Measurements from ENCODE around the gene DIP2C.
A peak's percentile ranks its signal among the peaks of the same experiment; 100 is the strongest.
"Not testable (repeated sequence)": the region's sequence is repeated elsewhere in the genome, so short reads cannot be mapped to it uniquely, and the experiment has no call there.

The DIP2C gene

DNA sequence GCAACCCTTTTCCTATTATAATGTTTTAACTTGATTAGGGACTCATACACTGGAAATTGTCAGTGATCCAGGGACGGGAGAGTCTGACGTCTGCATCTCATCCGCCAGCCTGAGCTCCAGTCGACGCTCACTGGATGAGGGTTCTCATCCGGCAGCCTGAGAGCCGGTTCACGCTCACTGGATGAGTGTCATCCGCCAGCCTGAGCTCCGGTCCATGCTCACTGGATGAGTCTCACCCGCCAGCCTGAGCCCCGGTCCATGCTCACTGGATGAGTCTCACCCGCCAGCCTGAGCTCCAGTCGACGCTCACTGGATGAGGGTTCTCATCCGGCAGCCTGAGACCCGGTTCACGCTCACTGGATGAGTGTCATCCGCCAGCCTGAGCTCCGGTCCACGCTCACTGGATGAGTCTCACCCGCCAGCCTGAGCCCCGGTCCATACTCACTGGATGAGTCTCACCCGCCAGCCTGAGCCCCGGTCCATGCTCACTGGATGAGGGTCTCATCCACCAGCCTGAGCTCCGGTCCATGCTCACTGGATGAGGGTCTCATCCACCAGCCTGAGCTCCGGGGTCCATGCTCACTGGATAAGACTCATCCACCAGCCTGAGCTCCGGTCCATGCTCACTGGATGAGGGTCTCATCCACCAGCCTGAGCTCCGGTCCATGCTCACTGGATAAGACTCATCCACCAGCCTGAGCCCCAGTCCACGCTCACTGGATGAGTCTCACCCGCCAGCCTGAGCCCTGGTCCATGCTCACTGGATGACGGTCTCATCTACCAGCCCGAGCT, 209.6 kb downstream of the DIP2C start:
- DNase-seq (ENCODE audit: low read depth): not testable (repeated sequence)

DNA sequence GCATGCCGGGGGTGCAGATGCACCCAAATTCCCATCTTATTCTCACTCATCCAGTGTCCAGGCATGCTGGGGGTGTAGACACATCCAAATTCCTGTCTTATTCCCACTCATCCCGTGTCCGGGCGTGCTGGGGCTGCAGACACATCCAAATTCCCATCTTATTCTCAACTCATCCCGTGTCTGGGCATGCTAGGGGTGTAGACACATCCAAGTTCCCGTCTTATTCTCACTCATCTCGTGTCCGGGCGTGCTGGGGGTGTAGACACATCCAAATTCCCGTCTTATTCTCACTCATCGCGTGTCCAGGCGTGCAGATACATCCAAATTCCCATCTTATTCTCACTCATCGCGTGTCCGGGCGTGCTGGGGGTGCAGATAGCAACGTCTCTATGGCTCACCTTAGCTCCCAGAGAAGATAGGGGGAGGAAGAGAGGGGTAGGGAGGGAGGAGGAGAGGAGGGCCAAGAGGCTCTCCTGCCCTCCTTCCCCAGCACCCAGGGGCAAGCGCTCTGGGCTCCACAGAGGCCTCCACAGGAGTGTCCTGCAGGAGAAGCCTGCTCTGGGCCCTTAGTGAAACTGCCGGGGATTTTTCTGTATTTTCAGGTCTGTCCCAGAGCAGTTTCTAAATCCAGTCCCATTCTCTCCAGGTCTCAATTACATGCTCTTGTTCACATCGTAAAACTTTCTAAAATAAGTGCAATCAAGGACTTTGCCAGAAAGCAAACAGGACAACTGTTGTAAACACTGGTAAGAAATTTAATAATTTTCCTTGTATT, 210.8 kb downstream of the DIP2C start:
- no peak for DNase-seq (ENCODE audit: low read depth)

DNA sequence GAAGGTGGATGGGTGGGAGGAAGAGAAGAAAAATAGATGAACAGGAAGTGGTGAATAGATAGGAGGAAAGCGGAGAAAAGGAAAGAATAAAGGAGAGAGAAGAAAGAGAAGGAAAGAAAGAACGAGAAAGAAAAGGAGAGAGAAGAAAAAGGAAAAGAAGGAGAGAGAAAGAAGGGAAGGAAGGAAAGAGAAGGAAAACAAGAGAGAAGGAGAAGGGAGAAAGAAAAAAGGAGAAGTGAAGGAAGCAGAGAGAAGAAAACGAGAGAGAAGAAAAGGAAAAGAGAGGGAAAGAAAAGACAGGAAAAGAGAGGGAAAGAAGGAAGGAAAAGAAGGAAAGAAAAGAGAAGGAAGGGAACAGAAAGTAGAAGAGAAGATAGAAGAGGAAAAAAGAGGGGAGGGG, 211.8 kb downstream of the DIP2C start:
- DNase-seq (ENCODE audit: low read depth): no peak

DNA sequence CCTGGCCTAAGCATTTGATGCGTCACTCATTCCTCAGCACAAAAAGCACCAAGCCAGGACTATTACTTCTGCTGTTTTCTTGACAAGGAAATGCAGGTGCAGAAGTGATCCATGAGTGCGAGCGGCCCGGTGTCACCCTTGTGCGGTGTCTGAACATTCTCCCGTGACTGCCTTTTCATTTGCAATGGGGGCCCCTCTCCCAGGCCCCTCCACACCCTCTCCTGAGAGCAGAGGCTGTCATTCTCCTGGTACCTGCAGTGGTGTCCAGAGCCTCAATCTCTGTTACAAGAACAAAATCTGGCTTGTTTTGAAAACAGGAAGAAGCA, 213.1 kb downstream of the DIP2C start:
- no peak for DNase-seq (ENCODE audit: low read depth)

DNA sequence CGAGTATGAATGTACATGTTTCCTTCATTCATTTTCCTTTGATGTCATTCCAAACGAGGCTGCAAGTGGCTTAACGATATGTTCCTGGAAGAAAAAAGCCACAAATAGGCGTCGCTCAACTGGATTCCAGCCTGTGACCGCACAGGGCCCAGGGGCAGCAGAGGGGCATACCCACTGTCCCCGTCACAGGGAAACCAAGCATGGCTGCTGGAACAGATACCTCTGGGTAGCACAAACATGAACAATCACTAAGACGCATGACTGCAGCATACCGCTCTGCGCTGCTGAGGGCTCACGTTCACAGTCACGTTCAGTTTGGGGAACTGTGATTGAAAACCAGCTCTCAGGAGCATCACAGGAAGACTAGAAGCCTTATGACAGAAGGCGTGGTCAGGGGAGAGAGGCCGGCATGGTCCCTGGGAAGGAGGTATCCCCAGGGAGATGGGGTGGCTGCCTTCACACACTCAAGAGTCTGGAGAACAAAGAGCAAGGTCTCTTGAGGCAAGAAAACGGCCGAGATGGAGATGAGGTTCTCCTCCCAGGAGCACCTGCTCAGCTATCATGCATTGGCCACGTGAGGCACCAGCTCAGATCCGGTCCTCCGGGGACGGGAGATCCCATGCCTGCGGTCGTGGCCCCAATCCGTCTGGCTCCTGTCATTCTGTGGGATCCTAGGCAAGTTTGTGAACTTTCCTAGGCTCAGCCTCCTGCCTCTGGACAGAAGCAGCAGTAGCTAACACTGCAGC, 213.6 kb downstream of the DIP2C start:
- DNase-seq (ENCODE audit: low read depth): no peak

DNA sequence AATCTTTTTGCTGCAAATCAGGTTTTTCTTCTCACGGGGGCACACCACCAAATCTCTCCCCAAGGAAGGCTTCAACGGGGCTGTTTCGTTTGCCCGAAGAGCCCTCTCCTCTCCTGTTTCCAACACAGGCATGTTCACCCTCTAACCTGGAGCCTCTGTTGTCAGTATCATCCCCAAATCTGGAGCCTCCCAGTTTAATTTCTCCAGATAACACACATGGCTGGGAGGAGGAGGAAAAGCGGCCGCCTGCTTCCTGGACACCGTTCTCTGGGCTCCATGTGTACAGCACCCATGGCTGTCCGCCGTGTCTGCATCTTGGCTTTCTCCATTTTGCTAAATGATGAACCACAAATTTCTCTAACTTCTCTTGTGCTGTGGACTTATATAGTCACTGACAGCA, 214.5 kb downstream of the DIP2C start:
- DNase-seq (ENCODE audit: low read depth): no peak

DNA sequence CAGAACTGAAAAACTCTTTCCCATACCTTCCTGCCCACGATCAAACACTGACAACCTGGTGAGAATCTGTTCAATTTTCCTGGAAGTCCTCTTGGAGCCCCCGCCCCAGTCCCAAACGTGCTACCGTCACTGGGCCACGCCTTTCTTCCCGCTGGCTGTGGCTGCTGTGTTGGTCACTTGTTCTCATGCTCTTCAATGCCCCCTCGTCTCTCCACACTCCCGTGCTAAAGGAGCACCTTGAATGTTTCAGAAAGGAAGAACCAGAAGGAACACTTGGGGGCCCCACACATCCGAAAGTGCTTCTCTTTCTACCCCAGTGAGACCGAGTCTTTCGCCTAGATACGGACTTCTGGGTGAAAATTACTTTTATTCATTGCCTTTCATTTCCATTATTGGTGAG, 215.1 kb downstream of the DIP2C start:
- DNase-seq (ENCODE audit: low read depth): no peak

DNA sequence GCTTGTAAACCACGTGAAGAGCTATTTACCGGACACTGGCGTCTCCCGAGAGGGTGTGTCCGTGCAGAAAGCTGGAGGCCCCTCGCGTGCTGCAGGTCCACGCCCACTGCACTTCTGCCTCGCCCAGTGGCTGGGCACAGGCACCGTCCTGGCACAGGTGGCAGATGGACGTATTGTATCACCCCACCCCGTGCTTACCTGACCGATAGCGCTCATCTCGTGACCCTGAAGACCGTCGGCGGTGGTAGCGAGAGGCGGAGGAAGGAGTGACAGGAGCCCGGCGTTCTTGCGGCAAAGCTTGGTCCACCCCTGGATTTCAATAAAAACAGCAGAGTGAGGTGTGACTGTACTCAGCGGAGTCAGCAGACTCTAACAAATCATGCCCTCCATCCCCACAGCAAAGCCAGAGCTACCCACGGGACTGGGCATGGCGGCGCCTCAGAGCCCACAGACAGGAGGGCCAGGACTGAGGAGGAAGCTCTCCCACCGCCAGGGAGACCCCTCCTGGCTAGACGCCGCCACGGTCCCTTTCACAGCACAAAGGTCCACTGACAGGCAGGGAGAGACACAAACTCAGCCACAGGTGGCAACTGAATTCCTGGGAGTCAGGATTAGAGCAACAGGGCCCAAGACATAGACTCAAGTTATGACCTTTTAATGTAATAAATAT, 217.1 kb downstream of the DIP2C start:
- DNase-seq (ENCODE audit: low read depth): no peak

DNA sequence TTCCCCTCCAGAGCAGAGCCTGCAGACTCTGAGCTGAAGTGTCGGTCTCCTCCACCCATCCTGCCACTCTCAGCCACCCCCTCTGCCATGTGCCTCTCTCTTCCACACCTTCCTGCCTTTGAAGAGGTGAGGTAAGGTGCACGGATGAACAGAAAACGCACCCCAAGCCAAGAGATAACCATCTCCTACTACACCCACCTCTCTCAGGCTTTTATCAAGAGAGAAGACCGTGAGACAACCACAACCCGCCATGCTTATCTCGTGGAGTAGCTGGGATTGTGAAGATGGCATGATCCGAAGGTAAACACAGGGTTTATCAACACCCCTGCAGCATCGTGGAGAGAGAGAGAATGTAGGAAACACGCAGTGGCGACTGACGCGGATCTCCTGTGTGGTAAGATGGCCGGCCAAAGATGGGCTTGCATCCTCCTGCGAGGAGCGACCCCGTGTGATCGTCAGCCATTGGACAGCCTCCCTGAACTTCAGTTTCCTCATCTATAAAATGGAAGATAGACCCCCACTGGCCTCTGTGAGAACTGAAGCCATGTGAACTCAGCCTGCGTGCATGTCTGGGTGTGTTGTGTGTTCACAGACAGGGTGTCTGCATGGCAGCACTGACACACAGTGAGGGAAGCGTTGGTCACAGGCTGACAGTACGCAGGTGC, 219.0 kb downstream of the DIP2C start:
- peak; percentile 49 for DNase-seq (ENCODE audit: low read depth)

DNA sequence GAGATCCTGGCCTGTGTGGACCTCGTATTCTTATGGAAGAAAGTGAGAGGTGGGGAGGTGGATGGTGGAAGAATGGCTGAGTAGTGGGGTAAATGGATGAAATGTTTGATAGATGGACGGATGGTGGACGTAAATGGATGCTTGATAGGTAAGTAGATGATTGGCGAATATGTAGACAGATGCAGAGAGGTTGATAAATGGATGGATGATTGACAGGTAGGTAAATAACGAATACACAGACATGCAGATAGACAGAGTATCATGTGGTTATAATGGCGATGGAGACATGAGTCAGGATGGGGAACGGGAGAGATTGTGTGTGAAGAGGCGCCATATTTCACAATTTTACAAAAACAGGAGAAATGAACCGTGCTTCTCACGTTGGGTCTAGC, 219.5 kb downstream of the DIP2C start:
- DNase-seq (ENCODE audit: low read depth): no peak

DNA sequence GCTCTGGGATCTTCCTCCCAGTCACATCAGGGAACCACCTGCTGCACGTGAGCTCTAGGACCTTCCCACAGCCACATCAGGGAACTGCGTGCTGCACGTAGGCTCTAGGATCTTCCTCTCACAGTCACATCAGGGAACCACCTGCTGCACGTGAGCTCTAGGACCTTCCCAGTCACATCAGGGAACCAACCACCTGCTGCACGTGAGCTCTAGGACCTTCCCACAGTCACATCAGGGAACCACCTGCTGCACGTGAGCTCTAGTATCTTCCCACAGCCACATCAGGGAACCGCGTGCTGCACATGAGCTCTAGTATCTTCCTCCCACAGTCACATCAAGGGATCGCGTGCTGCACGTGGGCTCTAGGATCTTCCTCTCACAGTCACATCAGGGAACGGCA, 229.7 kb downstream of the DIP2C start:
- no peak for DNase-seq (ENCODE audit: low read depth)

DNA sequence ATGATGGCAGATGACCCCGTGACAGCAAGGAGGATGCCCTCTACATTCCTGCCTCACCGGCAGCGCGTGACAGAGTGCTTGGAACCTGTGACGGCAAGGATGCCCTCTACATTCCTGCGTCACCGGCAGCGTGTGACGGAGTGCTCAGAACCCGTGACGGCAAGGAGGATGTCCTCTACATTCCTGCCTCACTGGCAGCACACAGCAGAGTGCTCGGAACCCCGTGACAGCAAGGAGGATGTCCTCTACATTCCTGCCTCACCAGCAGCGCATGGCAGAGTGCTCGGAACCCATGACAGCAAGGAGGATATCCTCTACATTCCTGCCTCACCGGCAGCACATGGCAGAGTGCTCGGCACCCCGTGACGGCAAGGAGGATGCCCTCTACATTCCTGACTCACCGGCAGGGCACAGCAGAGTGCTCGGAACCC, 231.0 kb downstream of the DIP2C start:
- DNase-seq (ENCODE audit: low read depth): no peak

DNA sequence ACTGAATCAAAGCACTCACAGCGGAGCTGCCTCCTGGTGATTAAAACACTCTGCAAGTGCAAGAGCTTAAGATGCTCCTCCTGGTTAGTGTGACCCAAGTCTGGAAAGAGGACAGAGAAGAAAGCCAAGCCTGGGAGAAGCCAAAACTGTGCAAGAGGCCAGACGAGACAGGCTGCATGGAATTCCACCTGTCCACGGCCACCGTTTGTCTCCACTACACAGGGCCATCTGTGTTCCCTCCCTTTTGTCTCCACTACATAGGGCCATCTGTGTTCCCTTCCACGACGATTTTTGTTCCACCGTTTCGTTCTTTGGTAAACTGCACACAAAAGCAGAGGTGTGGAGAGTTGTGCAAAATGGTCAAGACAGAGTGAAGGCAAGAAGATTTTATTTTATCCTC, 233.0 kb downstream of the DIP2C start:
- DNase-seq (ENCODE audit: low read depth): no peak

DNA sequence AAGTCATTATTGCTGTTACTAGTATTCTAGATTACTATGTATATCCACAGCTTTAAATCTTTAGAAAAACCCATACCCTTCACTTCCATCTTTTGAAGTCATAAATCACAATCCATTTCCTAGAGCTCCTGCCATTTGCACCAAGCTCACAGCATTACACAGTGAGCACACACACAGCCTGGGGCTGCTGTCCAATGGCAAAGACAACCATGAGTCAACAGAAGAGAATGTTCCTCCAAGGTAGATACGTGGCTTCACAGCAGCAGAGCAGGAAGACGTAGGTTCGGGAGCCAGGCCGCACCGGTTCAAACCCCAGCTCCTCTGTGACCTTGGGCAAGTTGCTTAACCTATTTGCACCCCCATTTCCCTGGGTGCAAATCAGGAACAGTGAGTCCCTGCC, 234.6 kb downstream of the DIP2C start:
- DNase-seq (ENCODE audit: low read depth): no peak

DNA sequence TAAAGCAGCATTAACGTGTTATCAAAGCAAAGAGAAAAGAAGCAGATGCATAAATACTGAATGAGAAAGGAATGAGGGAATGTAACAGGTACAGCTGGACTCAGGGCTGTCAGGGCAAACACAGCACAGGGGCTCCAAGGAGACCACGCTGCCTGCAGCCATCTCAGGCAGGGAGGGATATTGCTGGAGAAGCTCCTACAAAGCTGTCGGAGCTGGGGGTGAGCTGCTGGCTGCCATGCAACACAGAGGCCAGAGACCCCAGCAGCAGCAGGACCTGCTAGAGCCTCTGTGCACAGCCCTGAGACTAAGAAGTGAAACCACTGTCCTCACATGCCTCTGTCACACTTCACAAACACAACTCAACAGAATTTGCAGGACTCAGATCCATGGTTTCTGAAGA, 235.8 kb downstream of the DIP2C start:
- no peak for DNase-seq (ENCODE audit: low read depth)

DNA sequence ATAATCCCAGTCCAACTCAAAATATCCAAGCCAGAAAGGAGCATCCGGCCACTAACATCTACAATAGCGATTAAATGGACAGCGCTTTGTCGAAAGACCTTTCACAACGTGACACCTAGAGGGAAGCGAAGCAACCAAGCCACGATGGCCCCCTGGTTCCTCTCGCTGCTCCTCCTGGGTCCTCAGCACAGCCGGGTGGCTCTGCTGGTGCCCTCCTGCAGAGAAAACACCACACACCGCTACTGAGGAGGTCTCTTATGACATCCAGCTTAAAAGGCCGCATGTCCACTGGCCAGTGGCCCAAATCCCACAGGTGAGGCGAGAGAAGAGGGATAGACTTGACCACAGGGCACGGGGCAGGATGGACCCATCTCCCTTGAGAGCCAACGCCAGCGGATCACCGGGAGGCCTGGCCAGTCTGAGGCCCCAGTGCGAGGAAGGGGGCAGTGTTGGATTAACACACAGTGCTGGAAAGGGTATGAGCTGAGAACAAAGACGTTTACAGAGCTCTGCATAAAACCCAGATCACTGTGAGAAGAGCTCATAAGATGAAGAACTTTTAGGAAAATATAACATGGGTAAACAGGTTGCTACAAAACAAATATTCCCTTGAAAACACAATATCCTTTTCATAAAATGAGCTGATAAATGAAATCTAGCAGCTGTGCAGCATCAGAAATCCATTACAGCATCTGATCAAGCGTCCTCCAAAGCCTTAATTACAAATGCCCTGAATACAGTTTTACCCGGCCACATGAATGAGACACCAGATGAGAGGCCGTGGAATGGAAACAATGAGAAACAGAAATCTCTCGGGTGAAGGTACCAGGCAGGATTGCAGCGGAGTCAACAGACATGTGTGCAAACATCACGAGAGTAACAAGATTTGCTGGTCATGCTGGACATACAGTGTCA, 236.7 kb downstream of the DIP2C start:
- no peak for DNase-seq (ENCODE audit: low read depth)

DNA sequence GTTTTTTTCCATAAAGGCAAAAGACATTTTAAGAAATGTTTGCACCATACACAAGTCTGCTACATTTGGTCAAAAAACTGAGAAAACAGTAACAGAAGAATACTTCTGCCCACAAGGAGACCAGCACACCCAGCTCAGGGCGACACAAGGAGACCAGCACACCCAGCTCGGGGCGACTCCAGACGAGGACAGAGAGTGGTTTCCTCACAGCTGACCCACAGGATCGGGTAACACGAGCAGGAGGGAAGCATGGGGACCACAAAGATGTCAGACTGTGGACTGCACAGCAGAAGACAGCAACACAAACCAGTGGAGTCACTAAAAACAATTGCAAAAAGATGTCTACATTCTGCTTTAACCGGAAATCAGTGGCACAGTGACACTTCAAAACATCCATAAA, 237.6 kb downstream of the DIP2C start:
- DNase-seq (ENCODE audit: low read depth): no peak

DNA sequence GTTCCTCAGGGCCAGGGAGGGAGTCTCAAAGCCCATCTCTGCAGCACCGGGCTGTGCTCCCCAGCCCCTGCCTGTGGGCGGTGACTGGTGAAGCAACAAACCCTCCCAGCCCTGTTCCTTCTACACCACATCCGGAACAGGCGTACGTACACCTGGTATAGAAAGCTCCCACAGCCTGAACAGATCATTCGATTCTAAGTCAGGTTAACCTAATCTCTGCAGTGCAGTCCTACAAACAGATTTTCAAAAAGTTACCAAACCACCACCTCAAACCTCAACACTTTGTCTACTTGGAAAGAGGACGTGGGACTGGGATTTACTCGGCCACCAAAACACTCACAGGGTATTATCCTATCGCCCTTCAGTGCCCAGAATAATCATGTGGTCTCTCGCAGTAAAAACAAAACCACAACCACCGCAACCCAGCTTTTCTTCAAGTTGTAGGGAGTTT, 238.4 kb downstream of the DIP2C start:
- peak; percentile 58 for DNase-seq (ENCODE audit: low read depth)

DNA sequence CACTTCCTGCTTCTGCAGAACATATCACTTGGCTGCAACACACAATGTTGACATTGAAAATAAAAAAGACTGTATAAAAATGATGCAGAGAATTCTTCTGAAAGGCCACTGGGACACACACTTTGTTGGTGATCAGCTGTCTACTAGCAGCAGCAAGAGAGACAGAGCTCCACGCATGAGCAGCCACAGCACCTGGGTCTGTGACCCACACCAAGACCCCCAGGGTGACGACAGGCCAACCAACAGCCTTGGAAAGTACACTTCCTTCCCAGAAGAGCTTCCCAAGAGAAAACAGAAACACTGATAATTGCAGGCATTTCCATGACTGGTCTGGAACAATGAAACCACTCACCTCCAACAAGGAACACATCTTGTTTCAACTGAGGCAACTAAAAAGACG, 239.0 kb downstream of the DIP2C start:
- no peak for DNase-seq (ENCODE audit: low read depth)

DNA sequence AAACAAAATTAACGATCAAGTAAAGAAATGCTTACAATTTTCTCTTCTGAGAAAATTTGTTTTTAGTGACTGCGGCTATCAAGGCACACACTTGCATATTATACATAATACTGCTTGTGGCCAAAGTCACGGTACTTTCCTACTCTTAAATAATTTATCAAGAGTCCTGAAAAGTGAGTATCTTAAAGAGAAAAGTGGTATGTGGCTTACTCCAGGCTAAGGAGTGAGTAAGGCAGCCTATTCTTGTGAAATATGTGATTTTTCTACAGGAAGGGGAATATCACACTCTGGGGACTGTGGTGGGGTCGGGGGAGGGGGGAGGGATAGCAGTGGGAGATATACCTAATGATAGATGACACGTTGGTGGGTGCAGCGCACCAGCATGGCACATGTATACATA, 240.1 kb downstream of the DIP2C start:
- not testable (repeated sequence) for DNase-seq (ENCODE audit: low read depth)

DNA sequence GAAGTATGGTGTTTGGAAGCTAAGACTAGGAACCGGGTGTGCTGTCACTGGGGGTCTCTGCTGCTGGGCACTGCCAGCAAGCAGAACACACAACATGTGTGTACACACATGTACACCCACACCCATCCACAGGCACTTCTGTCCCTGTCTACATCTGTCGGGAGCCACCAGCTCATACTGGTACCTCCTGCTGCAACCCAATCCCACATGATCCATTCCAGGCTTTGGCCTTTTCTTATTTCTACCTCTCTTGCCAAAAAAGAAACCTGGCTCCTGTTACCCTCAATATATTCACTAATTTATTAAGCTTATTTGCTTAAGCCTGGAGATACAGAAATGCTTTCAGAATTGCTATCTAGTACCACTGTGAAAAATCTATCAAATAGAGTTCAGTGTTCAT, 246.0 kb downstream of the DIP2C start:
- DNase-seq (ENCODE audit: low read depth): no peak
